NCI-H128 (cell line): ENCODE measurements around the gene PLCH1.
"Not testable (repeated sequence)": the region's sequence is repeated elsewhere in the genome, so short reads cannot be mapped to it uniquely, and the experiment has no call there.

ENCODE experiments used
- DNase-seq: peaks from one replicate; lab custom pipeline; 2025; ENCODE audit not compliant: unreplicated experiment; lab: John Stamatoyannopoulos, UW

PLCH1 gene

GRCh38 chr3:155617346-155617925 lies 127.4 kb downstream of the PLCH1 start:
- no peak for DNase-seq

GRCh38 chr3:155615141-155615540 lies 129.7 kb downstream of the PLCH1 start:
- DNase-seq = not testable (repeated sequence)

DNA sequence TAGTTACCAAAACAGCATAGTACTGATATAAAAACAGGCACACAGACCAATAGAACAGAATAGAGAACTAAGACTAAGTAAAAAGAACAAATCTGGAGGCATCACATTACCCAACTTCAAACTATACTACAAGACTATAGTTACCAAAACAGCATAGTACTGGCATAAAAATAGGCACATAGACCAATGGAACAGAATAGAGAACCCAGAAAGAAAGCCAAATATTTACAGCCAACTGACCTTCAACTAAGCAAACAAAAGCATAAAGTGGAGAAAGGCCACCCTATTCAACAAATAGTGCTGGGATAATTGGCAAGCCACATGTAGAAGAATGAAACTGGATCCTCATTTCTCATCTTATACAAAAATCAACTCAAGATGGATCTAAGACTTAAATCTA lies 130.5 kb downstream of the PLCH1 start:
- DNase-seq = not testable (repeated sequence)

GRCh38 chr3:155611456-155611855 lies 133.4 kb downstream of the PLCH1 start:
- no peak for DNase-seq

DNA sequence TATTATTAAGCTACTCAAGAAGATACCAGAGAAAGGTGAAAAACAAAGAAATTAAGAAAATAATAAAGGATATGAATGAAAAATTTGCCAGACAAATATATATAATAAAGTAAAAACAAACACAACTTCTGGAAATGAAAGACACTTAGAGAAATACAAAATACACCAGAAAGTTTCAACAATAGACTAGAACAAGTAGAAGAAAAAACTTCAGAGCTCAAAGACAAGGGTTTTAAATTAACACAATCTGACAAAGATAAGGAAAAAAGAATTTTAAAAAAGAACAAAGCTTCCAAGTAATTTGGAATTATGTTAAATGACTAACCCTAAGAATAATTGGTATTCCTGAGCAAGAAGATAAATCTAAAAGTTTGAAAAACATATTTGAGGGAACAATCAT lies 135.3 kb downstream of the PLCH1 start:
- DNase-seq = no peak

- no peak for DNase-seq
Observed at GRCh38 chr3:155608228-155608920, 136.5 kb downstream of the PLCH1 start.

DNA sequence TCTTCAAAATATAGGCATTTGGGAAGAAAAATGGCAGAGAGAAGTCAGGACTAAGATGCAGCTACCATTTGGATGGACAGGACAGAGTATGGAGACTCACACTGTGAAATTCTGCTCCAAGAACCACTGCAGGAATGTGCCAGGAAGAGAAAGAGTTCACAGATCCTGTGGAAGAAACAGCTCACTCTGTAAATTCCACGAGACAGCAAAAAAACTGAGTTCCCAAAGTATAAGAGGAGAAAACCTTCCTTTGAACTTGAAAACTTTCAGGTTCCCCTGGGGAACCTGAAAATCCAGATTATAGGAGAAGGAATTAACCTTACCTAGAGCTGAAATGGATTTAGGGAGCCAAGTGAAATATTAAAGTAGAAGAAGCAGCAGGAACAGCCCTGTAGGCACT lies 137.1 kb downstream of the PLCH1 start:
- DNase-seq = no peak

DNA sequence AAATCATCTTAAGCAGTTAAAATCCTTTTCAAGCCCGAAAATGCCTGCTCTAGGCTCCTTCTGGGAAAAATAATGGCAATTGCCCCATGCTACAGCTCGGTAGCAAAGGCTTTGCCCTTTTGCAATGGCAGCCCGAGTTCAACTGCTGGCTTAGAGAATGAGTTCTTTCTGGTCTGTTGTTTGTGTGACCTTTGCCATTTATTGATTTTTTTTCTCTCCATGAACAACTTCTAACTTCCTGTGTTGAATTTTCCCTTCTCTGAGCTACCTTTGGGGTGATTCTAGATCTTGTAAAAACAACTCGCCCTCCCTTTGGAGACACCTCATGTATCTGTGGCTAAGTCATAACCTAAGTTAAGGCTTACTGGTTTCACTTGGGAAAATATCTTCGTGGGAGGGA lies 139.3 kb downstream of the PLCH1 start:
- DNase-seq = no peak

- no peak for DNase-seq
Observed at GRCh38 chr3:155604967-155605366, 139.9 kb downstream of the PLCH1 start.

- DNase-seq = no peak
Observed at GRCh38 chr3:155604126-155604525, 140.7 kb downstream of the PLCH1 start.

DNA sequence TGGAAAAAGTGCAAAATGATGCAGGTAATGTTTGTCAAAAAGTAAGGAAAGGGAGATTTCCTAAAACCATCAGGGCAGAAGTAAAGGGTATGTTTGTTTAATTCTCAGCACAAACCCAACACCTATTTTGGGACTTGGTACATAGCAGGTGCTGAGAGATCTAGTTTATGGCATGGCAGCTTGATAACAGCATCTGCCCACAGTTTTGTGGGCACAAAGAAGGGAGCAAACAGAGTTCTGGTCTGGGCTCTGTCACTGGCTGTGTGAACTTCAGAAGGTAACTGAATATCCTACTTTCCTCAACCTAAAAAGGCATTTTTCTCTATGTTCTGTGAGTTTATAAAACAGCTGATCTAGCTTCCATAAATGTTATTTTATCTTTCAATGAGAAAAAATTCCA lies 141.6 kb downstream of the PLCH1 start:
- no peak for DNase-seq

GRCh38 chr3:155602307-155602706 lies 142.6 kb downstream of the PLCH1 start:
- no peak for DNase-seq

DNA sequence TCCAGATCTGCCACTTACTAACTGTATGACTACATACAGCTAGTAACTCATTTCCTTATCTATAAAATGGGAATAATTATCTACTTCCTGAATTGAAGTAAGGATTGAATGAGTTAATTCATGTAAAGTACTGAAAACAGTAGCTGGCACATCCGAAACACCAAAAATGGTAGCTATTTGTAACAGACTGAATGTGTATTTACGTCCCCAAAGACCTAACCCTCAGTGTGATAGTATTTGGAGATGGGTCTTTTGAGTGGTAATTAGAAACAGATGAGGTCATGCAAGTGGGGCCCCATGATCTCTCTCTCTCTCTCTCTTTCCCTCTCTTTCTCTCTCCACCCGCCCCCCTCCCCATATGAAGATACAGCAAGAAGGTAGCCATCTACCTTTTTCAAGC lies 146.2 kb downstream of the PLCH1 start:
- no peak for DNase-seq

- no peak for DNase-seq
Observed at GRCh38 chr3:155596615-155597014, 148.3 kb downstream of the PLCH1 start.

- no peak for DNase-seq
Observed at GRCh38 chr3:155595371-155595770, 149.5 kb downstream of the PLCH1 start.

DNA sequence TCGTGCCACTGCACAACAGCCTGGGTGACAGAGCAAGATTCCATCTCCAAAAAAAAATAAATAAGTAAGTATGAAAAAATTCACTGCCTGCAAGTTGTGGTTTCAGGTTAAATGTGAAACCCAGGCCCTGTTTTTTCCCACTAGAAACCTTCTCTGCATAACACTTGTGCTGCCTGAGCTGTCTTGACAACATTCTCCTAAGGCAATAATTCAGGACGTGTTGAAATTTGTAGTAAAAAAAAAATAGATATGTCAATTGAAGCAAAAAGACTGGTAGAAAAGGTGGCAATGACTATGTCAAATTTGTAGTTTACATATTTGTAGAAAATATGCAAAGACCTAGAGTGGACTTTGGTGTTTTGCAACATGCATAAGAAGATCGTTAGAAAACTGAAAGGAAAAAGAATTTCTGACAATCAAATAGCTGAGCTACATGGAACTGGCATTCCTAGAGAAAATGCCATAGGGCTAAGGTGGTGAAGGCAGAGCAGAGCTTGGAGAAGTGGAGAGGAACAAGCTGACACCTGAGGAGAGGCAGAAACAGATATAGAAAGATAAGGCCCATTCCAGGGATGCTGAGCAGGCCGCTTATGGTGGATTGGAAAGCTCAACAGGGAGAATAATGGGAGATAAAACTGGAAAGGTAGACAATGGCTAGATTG lies 150.2 kb downstream of the PLCH1 start:
- DNase-seq = no peak

GRCh38 chr3:155587581-155587980 lies 157.3 kb downstream of the PLCH1 start:
- DNase-seq = no peak

- DNase-seq = no peak
Observed at GRCh38 chr3:155585384-155585783, 159.5 kb downstream of the PLCH1 start.

DNA sequence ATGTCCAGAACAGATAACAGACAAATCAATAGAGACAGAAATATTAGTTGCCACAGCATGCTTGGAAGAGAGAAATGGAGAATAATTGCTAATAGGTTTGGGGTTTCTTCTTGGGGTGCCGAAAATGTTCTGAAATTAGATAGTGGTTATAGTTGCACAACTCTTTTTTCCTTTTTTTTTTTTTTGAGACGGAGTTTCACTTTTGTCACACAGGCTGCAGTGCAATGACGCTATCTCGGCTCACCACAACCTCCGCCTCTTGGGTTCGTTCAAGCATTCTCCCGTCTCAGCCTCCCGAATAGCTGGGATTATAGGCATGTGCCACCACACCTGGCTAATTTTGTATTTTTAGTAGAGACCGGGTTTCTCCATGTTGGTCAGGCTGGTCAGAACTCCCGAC lies 163.3 kb downstream of the PLCH1 start:
- no peak for DNase-seq

GRCh38 chr3:155572085-155572484 lies 172.8 kb downstream of the PLCH1 start:
- no peak for DNase-seq

DNA sequence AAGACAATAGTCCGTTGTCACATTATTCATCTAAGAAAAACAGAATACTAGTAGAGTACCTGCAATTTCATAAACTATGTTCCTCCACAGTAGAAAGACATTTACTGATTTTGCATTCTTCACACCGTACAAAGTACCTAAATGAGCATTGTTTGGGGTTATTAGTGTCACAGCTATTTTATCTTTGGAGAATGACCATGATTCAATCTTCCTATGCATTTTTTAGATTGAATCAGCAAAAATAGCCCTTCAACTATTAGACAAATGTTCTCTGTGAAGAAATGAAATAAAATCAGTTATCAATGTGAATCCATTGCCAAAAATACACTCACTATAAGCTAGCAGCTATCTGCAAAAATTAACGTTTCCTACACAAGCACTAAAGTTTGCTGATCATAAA lies 176.6 kb downstream of the PLCH1 start:
- DNase-seq = no peak

- no peak for DNase-seq
Observed at GRCh38 chr3:155560594-155560993, 184.3 kb downstream of the PLCH1 start.

DNA sequence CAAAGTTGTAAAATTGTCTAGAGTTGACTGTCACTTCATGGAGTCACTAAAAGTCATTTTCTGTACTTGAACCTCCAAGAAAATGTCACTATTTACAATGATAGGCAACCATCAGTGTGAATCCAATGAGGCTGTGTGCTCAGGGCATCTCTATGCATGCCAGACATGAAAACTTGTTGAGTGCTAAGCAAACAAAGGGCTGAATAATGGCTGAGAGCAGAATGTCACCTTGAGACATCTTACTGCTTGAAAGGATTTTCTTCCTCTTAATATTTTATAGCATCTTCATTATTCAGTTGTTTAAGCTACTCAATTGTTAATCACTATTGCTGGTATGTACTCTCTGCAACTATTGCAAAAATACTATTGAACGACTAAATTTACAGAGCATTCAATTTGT lies 184.7 kb downstream of the PLCH1 start:
- no peak for DNase-seq
